Karpas-422 (cell line): ENCODE data around the gene PLOD3. TPM values are rescaled to one million over a fixed set of nuclear protein-coding genes. Genes with fewer than 3 reads are reported as not detected.

Source experiments
- DNase-seq: peaks from one replicate; pipeline ENCODE4 v3.0.0-alpha.2; 2015
- H2AFZ ChIP-seq: fragments of 200-600 bp; sonication (generic); 2 replicates; pipeline ENCODE4 v1.6.1; 2014; ENCODE audit warnings: antibody characterized with exemption, low read length, mixed read lengths
- H3K27ac ChIP-seq: fragments of 200-600 bp; sonication (generic); 2 replicates; pipeline ENCODE4 v1.5.1; 2014; ENCODE audit warnings: mild to moderate bottlenecking, low read length, moderate library complexity
- H3K27me3 ChIP-seq: fragments of 200-600 bp; sonication (generic); 2 replicates; pipeline ENCODE4 v1.6.1; 2014; ENCODE audit warnings: low read length, mixed read lengths
- H3K36me3 ChIP-seq: fragments of 200-600 bp; sonication (generic); 2 replicates; pipeline ENCODE4 v1.6.1; 2014; ENCODE audit warnings: low read length, mixed read lengths; ENCODE audit not compliant: insufficient read depth
- H3K4me1 ChIP-seq: fragments of 200-600 bp; sonication (generic); 2 replicates; pipeline ENCODE4 v1.6.1; 2014; ENCODE audit warnings: mild to moderate bottlenecking, low read length, mixed read lengths
- H3K4me2 ChIP-seq: fragments of 200-600 bp; sonication (generic); 2 replicates; pipeline ENCODE4 v1.6.1; 2014; ENCODE audit warnings: low read length, low read depth, mild to moderate bottlenecking; ENCODE audit not compliant: poor library complexity, severe bottlenecking
- H3K4me3 ChIP-seq: fragments of 200-600 bp; sonication (generic); 2 replicates; pipeline ENCODE4 v1.5.1; 2014; ENCODE audit warnings: mild to moderate bottlenecking, antibody characterized with exemption, low read length, mixed read lengths
- H3K79me2 ChIP-seq: fragments of 200-600 bp; sonication (generic); 2 replicates; pipeline ENCODE4 v1.6.1; 2014; ENCODE audit warnings: mild to moderate bottlenecking, low read length, mixed read lengths
- H3K9ac ChIP-seq: fragments of 200-600 bp; sonication (generic); 2 replicates; pipeline ENCODE4 v1.6.0; 2014; ENCODE audit warnings: low read length
- H3K9me2 ChIP-seq: fragments of 200-600 bp; sonication (generic), shearing (Covaris generic); replicated peaks from 2 replicates; pipeline ENCODE4 v1.6.0; 2014; ENCODE audit warnings: mild to moderate bottlenecking, low read length, moderate library complexity; ENCODE audit not compliant: insufficient read depth
- H3K9me3 ChIP-seq: fragments of 300-700, 200-600 bp; sonication (generic); 2 replicates; pipeline ENCODE4 v1.6.1; 2014; ENCODE audit warnings: low read length, mixed read lengths
- H4K20me1 ChIP-seq: fragments of 200-600 bp; sonication (generic); 2 replicates; pipeline ENCODE4 v1.6.1; 2014; ENCODE audit warnings: mild to moderate bottlenecking, antibody characterized with exemption, low read length, low read depth; ENCODE audit not compliant: insufficient read depth
- total RNA-seq: library from RNA; depleted of rRNA; stranded (reverse); fragments of >200 nt; shearing (Covaris generic); gene quantifications from 2 replicates; pipeline ENCODE4 v1.2.3, GENCODE V29; 2014; ENCODE audit warnings: low replicate concordance

The PLOD3 gene
- total RNA-seq, 1 experiment from 2014 or later, result 11.1 TPM

GRCh38 chr7:101169110-101169837 lies 48.1 kb downstream of the PLOD3 start:
- H3K4me3 ChIP-seq, result no peak overlapping the region
- H3K27me3 ChIP-seq, result no peaks in the 10 kb centered on the region
- peak; percentile 54 for DNase-seq
- no peak overlapping the region for H3K9ac ChIP-seq
- H4K20me1 ChIP-seq, result peaks cover 25% of the 10 kb centered on the region
- H3K4me2 ChIP-seq, result peak overlapping the region; percentile 22
- H2AFZ ChIP-seq, result no peak overlapping the region
- 0 out of 2 replicates have a peak, but pooled peaks cover under 1% of the 10 kb centered on the region for H3K79me2 ChIP-seq
- H3K36me3 ChIP-seq, result no peaks in the 10 kb centered on the region
- H3K9me2 ChIP-seq, result no peaks in the 10 kb centered on the region
- no peaks in the 10 kb centered on the region for H3K9me3 ChIP-seq
- peaks cover 26% of the 10 kb centered on the region for H3K4me1 ChIP-seq
- H3K27ac ChIP-seq, result no peak overlapping the region

- Histone ChIP-seq H3K4me3 (no peak overlapping the region), H3K79me2 (0 out of 2 replicates have a peak, but pooled peaks cover 5% of the 10 kb centered on the region), H3K9ac (no peak overlapping the region), H3K4me1 (peaks cover 30% of the 10 kb centered on the region), H3K9me3 (no peaks in the 10 kb centered on the region), H3K4me2 (no peak overlapping the region), H4K20me1 (peaks cover 30% of the 10 kb centered on the region), H2AFZ (no peak overlapping the region), H3K27ac (no peak overlapping the region), H3K9me2 (no peaks in the 10 kb centered on the region), H3K27me3 (no peaks in the 10 kb centered on the region), H3K36me3 (no peaks in the 10 kb centered on the region)
- DNase-seq, result no peak
These were observed 48.9 kb downstream of the PLOD3 start for GRCh38 chr7:101168412-101169049.

DNA sequence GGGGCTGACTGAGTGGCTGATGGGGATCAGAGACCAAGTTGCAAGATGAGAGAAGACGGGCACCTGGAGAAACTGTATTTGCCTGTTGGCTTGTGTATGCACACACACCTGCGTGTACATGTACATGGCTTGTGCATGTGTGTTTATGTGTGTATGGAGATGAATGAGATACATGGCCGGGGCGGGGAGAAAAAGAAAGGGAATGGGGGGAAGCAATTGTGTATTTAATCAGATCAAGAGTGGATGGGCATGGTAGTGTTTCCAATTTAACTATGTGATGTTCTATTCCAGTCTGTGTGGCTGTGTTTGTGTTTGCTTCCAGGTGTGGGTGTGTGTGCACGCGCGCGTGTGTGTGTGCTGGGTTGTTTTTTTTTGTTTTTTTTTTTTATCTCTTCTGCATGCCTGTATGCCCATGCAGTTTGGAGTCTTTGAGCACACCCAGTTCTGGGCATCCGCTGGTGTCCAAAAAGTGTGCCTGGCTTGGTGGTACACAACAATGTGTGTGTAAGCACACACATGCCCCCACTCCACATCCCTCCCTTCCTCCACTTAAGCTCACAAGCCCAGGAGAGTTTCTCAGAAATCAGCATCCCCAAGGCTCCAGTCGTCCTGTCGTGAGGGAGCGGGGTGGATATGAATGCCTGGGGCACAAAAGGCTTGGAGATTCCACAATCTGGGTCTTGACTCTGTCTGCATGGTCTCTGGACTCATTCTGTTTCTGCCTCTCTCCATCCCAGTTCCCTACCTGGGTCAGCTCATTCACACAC lies 49.6 kb downstream of the PLOD3 start:
- Histone ChIP-seq H3K4me3 (no peak overlapping the region), H3K4me1 (peaks cover 33% of the 10 kb centered on the region), H3K9ac (no peak overlapping the region), H2AFZ (no peak overlapping the region), H3K79me2 (0 out of 2 replicates have a peak, but pooled peaks cover 5% of the 10 kb centered on the region), H3K4me2 (no peak overlapping the region), H3K9me3 (no peaks in the 10 kb centered on the region), H3K36me3 (no peaks in the 10 kb centered on the region), H3K9me2 (no peaks in the 10 kb centered on the region), H4K20me1 (peaks cover 30% of the 10 kb centered on the region), H3K27me3 (no peaks in the 10 kb centered on the region), H3K27ac (no peak overlapping the region)
- peak; percentile 60 for DNase-seq

DNA sequence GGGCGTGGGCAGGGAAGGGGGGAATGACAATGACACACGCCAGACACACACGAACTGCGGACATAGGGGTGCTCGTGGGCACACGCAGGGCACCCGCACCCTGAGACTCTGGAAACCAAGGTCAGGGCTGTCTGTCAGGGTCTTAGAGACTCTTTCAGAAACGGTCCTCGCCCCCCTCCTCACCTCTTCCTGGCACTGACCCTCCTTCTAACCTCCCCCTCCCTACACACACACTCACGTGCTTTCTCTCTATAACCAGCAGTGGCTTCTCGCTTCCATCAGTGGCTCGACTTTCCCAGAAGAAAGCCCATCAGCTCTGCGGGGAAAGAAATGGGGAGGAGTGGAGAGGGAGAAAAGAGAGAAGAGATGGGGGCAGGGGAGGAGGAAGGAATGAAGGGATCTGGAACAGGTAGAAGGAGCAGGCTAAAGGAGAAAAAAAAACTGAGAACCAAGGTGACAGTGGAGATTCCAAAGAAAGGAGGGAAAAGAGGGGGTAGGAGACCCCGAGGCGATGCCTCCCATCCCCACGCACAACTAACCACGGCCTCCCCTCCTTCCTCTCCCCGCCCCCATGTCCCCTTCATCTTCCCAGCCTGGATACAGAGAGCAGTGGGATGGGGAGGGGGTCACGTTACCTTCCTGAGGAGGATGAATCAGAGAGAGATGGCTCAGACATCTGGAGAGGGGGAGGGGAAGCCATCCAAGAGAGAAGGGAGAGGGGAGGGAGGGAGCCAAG lies 50.3 kb downstream of the PLOD3 start:
- H2AFZ ChIP-seq, result no peak overlapping the region
- no peaks in the 10 kb centered on the region for H3K9me3 ChIP-seq
- no peak overlapping the region for H3K27ac ChIP-seq
- H3K4me1 ChIP-seq, result peaks cover 40% of the 10 kb centered on the region
- H3K4me3 ChIP-seq, result no peak overlapping the region
- 0 out of 2 replicates have a peak, but pooled peaks cover 5% of the 10 kb centered on the region for H3K79me2 ChIP-seq
- no peak overlapping the region for H3K4me2 ChIP-seq
- H4K20me1 ChIP-seq, result peaks cover 30% of the 10 kb centered on the region
- DNase-seq, result no peak
- no peak overlapping the region for H3K9ac ChIP-seq
- H3K36me3 ChIP-seq, result no peaks in the 10 kb centered on the region
- H3K27me3 ChIP-seq, result no peaks in the 10 kb centered on the region
- H3K9me2 ChIP-seq, result no peaks in the 10 kb centered on the region

DNA sequence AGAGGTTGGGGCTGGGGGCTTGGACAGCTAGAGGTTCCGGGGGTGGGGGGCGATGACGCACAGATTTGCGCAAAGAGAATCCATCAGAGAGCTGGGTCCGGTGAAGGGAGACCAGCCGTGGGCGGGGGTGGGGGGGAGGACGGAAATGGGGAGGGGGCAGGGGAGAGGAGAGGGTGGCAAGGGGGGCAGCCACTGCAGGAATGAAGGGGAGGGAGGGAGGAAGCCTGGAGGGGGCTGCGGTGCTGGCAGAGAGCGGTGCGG lies 50.8 kb downstream of the PLOD3 start:
- no peak overlapping the region for H3K4me3 ChIP-seq
- DNase-seq, result no peak
- no peaks in the 10 kb centered on the region for H3K27me3 ChIP-seq
- 0 out of 2 replicates have a peak, but pooled peaks cover 5% of the 10 kb centered on the region for H3K79me2 ChIP-seq
- H3K27ac ChIP-seq, result no peak overlapping the region
- H3K9ac ChIP-seq, result no peak overlapping the region
- peaks cover 42% of the 10 kb centered on the region for H3K4me1 ChIP-seq
- H3K4me2 ChIP-seq, result no peak overlapping the region
- H3K9me3 ChIP-seq, result no peaks in the 10 kb centered on the region
- no peak overlapping the region for H2AFZ ChIP-seq
- H3K36me3 ChIP-seq, result no peaks in the 10 kb centered on the region
- H4K20me1 ChIP-seq, result peaks cover 30% of the 10 kb centered on the region
- no peaks in the 10 kb centered on the region for H3K9me2 ChIP-seq

DNA sequence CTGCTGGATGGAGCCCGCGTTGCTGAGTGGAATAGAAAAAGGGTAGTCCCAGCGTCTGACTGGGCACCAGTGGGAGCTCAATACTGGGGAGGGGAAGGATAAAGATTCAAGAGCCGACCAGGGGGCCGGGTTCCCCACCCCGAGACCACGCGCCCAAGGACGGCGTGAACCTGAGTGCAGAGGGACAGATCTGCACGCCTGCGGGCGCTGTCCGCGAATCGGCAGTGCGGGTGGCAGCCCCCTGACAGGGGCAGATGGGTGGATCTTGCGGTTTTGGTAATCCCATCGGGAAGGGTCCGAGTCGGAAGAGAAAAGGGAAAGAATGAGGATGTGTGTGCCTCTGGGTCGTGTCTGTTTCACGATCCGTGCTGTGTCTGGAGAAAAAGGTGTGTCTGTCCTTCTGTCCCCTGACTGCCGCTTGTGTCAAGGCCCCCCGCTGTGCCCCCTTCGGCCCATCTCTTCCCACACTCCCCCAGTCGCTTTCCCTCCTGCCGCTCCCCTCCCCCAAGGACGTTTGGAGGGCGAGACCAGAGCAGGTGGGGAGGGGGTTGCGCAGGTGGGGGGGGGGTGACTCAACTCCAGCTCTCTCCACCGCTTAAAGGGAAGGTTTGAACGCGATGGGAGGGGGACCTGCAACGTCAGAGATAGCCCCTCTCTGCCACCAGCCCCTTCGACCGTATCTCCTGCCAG lies 51.3 kb downstream of the PLOD3 start:
- Histone ChIP-seq H3K4me2 (peak overlapping the region; percentile 28), H3K9ac (no peak overlapping the region)

GRCh38 chr7:101165075-101165957 lies 52.1 kb downstream of the PLOD3 start, which contains the start of gene VGF:
TSS of gene VGF (minus strand) at chr7:101165569. CDS start at chr7:101164843, 726 bp downstream.
- Histone ChIP-seq H3K4me3 (peak within 1 kb of the TSS; percentile 76), H3K36me3 (no peaks in the 10 kb centered on the region), H3K27me3 (no peaks in the 10 kb centered on the region), H3K79me2 (0 out of 2 replicates have a peak, but pooled peaks cover 5% of the 10 kb centered on the region), H3K4me2 (peak within 1 kb of the TSS; percentile 77), H3K27ac (no peak within 1 kb of the TSS), H4K20me1 (peaks cover 30% of the 10 kb centered on the region), H3K9me2 (no peaks in the 10 kb centered on the region), H3K9ac (peak within 1 kb of the TSS; percentile 89), H3K9me3 (no peaks in the 10 kb centered on the region), H3K4me1 (peaks cover 42% of the 10 kb centered on the region), H2AFZ (no peak within 1 kb of the TSS)
- peak; percentile 98 for DNase-seq

More for the DNA sequence above, 51.3 kb downstream of the PLOD3 start:
- Histone ChIP-seq H4K20me1 (peaks cover 30% of the 10 kb centered on the region), H3K4me1 (peaks cover 42% of the 10 kb centered on the region), H2AFZ (no peak overlapping the region), H3K9me2 (no peaks in the 10 kb centered on the region), H3K27ac (no peak overlapping the region), H3K36me3 (no peaks in the 10 kb centered on the region), H3K27me3 (no peaks in the 10 kb centered on the region), H3K4me3 (no peak overlapping the region), H3K9me3 (no peaks in the 10 kb centered on the region), H3K79me2 (0 out of 2 replicates have a peak, but pooled peaks cover 5% of the 10 kb centered on the region)
- DNase-seq, result no peak
